Head of caudate nucleus (tissue), 42 donors: Measurements from ENCODE around the gene DNAI1.
"Not testable (repeated sequence)": the region's sequence is repeated elsewhere in the genome, so short reads cannot be mapped to it uniquely, and the experiment has no call there.

Experiments used
- DNase-seq, 42 donors: peaks; one replicate each; pipeline versions ENCODE4 v3.0.0 to v3.0.0-alpha.2; 2020 to 2021; ENCODE audit warnings: mixed read lengths in 7 of 42
- intact Hi-C: fragments of 100-400 bp; cut with DNase I; formaldehyde crosslinking; loops from one replicate; pipeline ENCODE4 v1.15.0; 2022

The DNAI1 gene

DNA sequence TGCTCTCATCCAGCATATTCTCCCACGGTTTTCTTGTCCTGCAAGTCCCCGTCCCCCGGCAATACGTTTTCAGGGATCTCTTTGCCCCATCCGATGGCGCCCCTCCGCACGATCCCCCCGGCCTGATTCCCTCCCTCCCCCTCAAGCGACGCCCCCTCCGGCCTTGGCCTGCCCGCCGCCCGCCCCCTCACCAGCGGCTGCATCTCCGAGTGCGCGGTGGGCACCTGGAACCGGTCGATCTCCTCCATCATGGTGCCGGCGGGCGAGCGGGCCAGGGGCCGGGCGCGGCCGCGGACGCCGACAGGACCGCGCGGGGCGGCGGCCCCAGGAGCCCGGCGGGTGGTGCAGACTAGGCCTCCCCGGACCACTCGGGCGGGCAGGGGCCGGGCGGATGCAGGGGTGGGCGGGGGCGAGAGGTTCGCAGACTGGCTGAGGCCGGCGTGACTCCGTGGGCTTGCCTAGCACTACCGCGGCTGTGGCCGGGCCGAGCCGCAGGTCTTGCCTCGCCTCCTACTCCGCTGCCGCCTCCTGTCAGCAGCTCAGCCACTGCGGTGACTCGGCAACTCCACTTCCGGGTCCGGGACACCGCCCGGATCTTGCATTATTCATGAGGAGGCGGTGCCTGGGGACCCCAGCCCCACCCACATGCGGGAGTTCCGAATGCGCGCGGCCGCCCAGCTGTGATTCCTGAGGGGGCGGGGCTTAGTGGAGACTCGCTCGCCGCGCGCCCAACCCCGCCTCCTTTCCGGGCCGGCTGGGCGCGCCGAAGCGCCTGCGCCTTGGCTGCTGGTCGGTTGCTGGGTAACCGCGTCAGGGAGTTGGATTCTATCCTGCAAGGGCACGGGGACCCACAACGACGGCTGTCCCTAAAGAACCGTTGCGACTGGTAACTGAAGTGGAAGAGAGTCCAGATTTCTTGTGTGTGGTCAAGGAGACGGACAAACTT lies at the start of gene DNAI1, which contains the start of gene FAM219A:
Gene DNAI1, plus strand, starts transcription at position 793 of the 946 bp plus-strand sequence. CDS start 201 bp downstream, outside the sequence.
Gene FAM219A, minus strand, starts transcription at position 558 of the 946 bp plus-strand sequence. Its CDS starts 307 bp downstream, at position 251.
- DNase-seq, result peak; percentile 98 to 100 (median 100)
- intact Hi-C loops, result loop anchor here (5.0 kb wide), 1 partner anchor 44 kb away; no protein-coding TSS in a partner anchor

DNA sequence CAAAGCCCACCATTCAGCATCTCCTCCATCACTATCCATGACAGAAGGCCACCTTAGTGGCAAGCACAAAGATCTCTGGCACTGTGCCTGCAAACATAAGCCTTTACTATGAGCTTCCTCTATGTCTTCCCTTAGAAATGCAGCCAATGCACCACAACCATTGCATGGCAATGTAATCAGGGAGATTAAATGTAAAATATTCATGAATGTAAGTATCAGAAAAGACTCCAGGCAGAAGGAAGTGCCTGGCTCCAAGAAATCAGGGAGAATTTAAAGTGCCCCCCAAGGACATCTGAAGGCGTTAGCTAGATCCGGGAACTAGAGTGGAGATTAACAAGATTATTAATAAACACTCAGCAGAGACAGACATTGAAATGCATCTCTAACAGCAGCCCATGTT lies 49.5 kb upstream of the DNAI1 start:
- DNase-seq, result no peak
- intact Hi-C loops, result loop anchor here (10.0 kb wide), 1 partner anchor 186 kb away; no protein-coding TSS in a partner anchor

DNA sequence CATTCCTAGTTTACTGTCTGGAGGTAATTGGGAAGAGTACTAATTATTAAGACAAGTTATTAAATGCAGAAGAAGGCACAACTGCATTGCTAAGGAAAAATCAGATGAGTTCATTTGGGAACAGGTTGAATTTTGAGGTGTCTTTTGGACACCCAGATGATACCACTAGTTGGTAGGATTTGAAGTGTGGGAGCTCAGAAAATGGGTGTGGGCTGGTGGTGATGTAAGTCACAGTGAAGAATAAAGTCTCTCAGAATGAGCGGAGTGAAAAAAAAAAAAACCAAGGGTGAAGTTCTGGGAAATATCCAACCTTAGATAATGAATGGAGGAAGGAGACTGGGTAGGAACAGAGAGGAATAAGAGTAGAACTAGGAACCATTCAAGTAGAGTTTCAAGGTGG lies 46.3 kb upstream of the DNAI1 start:
- DNase-seq, result peak in 11 of 42 donors; percentile 9 to 66 (median 41)
- intact Hi-C loops, result no loop called here

DNA sequence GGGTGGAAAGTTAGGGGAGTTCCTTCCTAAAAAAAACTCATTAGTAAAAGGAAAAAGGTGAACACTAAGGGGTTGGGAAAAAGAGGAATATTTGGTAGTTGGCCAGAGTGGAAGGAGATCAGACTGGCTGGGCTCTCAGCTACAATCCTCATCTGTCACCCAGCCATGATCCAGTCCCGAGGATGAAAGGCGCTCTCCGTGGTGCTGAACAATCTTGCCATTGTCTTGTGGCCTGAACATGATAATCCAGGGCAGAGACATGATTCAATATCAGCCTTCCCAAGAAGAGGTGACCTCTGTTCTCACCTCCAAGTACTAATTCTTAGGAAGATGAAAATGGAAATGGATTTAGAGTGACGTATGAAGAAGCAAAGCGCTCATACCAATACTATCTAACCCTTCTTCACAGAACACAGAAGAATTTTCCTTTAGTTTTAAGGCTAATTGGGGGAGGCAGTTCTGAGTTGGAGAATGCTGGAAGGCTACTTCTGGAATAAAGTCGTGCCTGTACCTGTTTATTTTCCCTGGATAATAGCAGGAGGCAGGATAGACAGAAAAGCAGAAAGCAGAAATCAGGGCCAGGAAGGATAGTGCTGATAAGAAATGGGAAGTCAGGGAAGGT lies 45.3 kb upstream of the DNAI1 start:
- DNase-seq, result peak in 33 of 42 donors; percentile 17 to 84 (median 54)

DNA sequence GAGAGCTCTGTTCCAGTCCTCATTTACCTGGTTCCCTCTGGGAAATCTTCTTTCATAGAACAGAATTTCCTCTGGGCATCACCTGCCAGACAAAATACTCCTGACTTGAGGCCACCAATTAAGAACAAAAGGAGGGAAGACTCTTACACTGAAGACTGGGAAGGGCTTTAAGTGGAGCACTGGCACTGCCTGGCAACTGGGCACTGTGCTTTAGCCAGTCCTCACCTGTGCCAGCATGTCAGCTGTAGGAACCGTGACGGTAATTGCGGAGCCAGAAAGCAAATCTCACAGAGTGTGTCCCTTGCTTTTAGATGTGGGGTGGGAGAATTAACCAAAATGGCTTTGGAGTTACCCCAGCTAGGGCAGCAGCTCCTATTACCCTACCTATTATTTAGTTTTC lies 40.9 kb upstream of the DNAI1 start:
- no peak for DNase-seq
- intact Hi-C loops, result no loop called here

More for the DNA sequence above, 45.3 kb upstream of the DNAI1 start:
- intact Hi-C loops, result no loop called here

DNA sequence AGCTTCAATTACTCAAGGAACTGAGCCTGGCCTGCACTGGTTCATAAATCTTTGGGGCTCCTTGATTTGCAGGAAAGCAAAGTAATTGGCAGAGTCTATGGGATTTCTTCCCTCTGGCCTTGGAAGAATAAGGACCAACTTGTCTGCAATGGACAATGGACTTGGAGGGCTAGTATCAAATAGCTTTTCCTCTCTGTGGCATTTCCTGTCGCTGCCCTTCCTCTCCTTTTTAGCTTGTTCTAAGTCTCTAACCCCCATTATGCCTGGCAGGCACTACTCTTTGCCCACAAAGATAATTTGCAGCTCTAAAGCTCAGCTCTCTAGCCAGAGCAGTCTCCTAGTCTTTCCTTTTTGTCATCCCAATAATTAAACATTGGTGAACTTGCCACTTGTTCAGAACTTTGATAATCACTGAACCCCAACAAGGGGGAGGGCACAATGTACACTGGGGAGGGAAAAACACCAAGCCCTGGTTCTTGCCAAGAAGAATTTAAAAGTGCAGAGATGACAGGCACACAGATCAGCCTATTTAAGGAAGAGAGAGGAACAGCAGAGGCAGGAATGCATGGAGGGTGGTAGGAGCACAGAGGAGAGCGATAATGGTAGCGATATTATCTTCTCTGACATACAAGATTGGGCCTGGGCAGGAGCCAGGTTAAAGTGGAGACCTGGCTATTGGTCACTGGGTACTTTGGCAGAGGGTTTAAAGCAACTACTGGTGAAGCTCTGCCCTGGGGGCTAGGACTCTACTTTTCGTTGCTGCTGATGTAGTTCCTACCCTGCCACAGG lies 38.7 kb upstream of the DNAI1 start:
- intact Hi-C loops, result no loop called here
- DNase-seq, result no peak

DNA sequence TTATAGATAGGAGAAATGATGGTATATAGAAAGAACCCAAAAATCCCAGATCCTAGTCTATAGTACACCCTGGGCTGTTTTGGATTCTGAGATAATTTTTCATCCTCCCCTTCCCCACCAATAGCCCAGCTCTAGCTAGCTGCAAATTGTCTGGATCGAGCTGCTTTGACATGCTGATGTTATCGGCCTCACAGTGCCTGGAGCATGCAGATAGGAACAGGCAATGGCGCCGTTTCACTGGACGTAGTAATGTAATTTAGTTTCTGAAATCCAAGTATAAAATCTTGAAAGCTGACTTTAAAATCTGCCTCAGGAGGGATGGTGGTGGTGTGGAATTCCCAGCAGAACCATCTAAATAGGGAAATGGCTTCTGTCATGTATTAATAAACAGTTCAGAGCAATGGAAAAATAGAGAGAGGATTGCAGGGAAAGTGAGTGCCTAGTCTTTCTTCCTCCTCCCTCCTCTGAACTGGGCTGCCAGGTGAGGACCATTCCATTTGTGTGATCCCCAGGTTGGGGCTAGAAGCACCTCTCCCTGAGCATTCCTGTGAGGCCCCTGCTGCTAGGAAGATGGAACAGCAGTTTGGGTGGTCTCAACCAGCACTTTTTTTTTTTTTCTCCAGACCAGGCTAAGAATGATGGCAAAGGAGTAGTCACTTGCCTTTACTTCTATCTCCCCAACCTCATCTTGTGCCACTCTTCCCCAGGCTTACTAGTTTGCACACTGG lies 32.1 kb upstream of the DNAI1 start:
- no peak for DNase-seq
- intact Hi-C loops, result no loop called here

DNA sequence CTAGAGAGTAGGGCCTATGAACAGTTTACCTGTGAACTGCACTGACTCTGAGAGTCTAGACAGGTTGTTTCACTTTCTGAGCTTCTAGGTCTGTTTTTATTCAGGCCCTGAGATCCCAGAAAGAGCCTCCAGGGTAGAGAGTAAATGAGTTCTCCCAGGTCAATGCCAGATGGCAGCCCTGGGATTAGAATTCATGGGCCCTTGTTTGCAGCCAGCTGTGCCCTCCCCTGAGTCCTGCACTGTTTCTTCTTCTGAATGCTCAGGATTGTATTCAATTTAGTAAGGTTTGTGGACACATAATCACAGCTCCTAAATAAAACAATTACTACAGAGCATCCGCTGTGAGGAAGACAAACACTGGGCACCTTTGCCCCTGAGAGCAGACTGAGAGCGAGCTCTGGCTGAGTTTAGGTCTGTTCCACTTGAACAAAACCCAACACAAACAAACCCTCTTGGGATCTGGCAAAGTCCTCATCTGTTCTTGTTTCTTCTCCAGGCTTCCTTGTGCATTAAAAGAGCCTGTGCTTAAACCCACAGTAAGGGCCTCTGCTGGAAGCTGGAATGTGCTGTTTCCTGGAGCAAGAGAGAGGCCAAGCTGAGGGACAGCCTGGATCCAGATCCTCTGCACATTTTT lies 30.2 kb upstream of the DNAI1 start:
- peak in 4 of 42 donors; percentile 6 to 13 (median 10) for DNase-seq
- intact Hi-C loops, result no loop called here

DNA sequence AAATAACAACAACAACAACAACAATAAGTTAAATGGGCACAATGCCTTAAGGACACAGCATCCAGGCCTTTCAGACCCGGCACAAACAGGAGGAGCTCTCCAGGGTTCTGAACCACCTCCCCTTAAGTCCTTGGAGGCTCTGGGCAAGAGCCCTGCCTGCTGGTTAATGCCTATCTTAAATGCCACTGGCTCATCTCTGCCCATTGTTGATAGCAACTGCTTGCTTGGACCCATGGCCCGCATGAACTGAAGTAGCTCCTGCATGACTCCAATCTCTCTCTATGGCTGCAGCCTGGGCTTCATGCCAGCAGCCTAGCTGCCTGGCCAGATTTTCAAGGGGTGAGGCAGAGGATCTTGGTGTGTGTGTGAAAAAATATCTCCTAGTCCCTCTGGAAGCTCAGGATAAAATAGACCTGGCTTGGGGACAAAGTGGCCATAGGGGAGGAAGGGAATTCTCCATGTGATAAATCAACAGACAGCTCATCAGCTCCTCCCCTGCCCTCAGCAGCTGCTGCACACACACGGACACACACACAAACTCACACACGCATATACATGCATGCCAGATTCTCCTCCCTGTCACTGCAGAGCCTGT lies 27.7 kb upstream of the DNAI1 start:
- intact Hi-C loops, result no loop called here
- DNase-seq, result peak in 34 of 42 donors; percentile 9 to 65 (median 36)

DNA sequence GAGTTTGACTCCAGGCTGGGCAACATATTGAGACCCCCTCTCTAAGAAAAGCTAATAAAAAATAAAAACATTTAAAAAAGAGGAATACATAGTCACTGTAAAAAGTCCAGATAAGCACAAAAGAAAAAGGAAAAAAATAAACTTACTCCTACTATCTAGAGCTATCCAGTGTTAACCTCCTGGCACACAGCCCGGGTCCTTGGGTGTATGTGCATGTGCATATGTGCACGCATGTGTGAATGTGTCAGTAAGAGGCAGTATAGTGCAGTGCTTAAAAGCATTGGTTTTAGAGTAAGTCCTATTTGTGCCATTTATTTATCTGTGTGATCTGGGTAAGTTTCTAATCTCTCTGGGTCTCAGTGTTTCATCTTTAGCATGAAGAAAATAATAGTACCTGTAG lies 26.9 kb upstream of the DNAI1 start:
- intact Hi-C loops, result no loop called here
- no peak for DNase-seq

DNA sequence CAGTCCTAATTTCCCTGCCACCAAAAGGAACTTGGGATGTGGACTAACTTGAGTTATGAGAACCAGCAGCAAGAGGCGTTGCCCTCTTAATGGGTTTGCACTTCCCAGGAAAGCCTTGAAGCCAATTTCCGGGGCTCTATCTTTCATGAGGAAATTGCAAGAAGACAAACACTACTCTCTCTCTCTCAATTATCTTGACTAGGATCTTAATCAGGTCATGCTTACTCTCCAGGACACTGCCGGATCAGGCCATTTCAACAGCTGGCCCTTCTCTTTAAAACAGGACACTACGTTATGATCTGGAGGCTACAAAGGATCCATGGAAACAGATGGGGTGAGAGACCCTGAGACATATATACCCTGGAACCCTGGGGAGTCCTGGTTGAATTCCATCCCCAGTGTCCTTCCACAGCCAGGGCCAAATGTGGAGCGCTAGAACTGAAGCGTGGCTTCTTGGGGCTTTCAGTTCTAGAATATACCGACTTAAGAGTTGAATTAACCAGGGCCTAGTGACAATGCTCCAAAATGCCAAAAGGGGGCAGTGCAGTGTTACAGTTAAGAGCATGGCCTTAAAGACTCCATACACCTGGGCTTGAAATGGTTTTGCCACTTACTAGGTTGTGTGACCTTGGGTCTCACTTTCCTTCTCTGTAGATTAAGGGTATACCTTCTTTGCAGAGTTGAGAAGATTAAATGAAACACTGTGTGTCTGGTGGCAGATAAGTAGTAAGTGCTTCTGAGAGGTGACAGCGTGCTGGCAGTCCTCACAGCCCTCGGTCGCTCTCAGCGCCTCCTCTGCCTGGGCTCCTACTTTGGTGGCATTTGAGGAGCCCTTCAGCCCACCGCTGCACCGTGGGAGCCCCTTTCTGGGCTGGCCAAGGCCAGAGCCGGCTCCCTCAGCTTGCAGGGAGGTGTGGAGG lies 21.3 kb upstream of the DNAI1 start:
- DNase-seq, result peak in 39 of 42 donors; percentile 27 to 85 (median 58)
- intact Hi-C loops, result no loop called here

DNA sequence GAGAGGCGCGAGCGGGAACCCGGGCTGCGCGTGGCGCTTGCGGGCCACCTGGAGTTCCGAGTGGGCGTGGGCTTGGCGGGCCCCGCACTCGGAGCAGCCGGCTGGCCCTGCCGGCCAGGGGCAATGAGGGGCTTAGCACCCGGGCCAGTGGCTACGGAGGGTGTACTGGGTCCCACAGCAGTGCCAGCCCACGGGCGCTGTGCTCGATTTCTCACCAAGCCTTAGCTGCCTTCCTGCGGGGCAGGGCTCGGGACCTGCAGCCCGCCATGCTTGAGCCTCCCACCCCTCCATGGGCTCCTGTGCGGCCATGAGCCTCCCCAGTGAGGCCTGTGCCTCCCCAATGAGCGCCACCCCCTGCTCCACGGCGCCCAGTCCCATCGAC lies 20.7 kb upstream of the DNAI1 start:
- intact Hi-C loops, DNase-seq: not testable (repeated sequence)

DNA sequence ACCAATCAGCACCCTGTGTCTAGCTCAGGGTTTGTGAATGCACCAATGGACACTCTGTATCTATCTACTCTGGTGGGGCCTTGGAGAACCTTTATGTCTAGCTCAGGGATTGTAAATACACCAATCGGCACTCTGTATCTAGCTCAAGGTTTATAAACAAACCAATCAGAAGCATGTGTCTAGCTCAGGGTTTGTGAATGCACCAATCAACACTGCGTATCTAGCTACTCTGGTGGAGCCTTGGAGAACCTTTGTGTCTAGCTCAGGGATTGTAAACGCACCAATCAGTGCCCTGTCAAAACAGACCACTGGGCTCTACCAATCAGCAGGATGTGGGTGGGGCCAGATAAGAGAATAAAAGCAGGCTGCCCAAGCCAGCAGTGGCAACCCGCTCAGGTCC lies 20.1 kb upstream of the DNAI1 start:
- intact Hi-C loops, DNase-seq: not testable (repeated sequence)

DNA sequence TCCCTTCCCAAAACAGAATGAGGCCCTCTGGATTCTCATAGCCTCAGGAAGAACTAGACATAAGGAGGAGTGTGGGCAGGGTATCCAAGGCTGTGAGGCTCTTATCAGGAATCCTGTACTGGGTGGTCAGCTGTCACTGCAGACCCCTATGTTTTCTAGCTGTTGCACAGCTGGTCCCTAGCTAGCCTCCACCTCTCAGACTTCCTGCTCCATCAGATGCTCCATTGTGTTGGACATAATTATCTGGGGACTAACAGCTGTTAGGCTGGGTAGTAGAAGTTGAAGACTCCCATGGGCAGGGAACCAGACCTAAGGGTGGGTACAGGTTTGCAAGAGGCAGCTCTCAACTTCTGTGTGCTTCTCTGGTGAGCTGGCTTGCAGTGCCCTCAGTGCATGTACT lies 18.6 kb upstream of the DNAI1 start:
- intact Hi-C loops, result no loop called here
- DNase-seq, result no peak

DNA sequence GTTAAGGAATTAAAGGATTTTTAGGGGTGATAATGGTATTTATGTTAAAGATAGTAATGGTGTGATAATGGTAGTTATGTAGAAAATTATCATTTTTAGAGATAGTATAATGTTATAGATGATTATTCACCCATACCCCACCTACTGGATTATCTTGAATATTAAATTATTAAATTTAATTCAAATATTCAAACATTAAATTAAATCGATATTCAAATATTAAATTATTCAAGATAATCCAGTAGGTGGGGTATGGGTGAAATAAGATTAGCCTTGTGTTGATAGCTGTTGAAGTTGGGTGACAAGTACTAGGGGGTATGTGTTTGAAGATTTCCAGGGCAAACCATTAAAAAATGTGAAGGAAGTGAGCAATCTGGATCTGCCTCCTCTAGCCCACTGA lies 15.8 kb upstream of the DNAI1 start:
- DNase-seq, result no peak
- intact Hi-C loops, result no loop called here

DNA sequence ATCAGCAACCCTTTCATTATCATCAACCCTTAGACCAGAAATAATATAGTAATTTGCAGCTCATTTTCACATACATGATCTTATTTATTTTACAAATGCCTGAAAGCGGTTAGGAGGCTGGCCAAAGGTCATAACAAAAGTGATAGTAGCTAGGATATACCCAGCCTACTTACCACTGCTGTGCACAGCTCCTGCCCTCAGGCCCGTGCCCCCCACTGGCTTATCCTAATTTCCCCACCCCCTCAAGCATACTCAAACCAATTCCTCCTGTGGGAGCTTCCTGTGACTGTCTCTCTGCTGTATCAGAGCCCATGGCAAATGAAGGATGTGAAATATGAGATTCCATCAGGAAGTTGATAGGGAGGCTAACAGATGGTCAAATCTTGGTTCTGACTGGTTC lies 15.1 kb upstream of the DNAI1 start:
- DNase-seq, result no peak
- intact Hi-C loops, result no loop called here

DNA sequence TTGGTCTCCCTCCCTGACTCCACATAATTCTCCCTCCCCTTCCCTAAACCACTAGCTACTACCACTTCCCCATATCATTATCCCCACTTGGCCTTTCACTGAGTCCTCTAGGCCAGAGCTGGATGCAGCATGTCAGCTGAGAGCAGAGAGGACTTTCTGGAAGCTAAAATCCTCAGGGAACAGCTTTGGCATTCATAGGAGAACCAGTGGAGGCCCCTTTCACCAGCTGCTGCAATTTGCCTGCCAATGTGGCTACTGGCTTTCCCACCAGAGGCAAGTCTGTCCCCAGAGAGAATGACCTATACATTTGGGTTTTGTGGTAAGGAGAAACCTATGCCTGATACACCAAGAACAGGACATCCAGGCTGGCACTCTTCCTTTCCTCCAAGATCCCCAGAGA lies 14.6 kb upstream of the DNAI1 start:
- intact Hi-C loops, result no loop called here
- no peak for DNase-seq
